Karpas-422 (cell line): Measurements from ENCODE around the gene RPLP1. TPM values are rescaled to one million over a fixed set of nuclear protein-coding genes. Genes with fewer than 3 reads are reported as not detected.

Experiments used
- DNase-seq: peaks from one replicate; pipeline ENCODE4 v3.0.0-alpha.2; 2015
- H2AFZ ChIP-seq: fragments of 200-600 bp; sonication (generic); 2 replicates; pipeline ENCODE4 v1.6.1; 2014; ENCODE audit warnings: antibody characterized with exemption, low read length, mixed read lengths
- H3K27ac ChIP-seq: fragments of 200-600 bp; sonication (generic); 2 replicates; pipeline ENCODE4 v1.5.1; 2014; ENCODE audit warnings: mild to moderate bottlenecking, low read length, moderate library complexity
- H3K27me3 ChIP-seq: fragments of 200-600 bp; sonication (generic); 2 replicates; pipeline ENCODE4 v1.6.1; 2014; ENCODE audit warnings: low read length, mixed read lengths
- H3K36me3 ChIP-seq: fragments of 200-600 bp; sonication (generic); 2 replicates; pipeline ENCODE4 v1.6.1; 2014; ENCODE audit warnings: low read length, mixed read lengths; ENCODE audit not compliant: insufficient read depth
- H3K4me1 ChIP-seq: fragments of 200-600 bp; sonication (generic); 2 replicates; pipeline ENCODE4 v1.6.1; 2014; ENCODE audit warnings: mild to moderate bottlenecking, low read length, mixed read lengths
- H3K4me2 ChIP-seq: fragments of 200-600 bp; sonication (generic); 2 replicates; pipeline ENCODE4 v1.6.1; 2014; ENCODE audit warnings: low read length, low read depth, mild to moderate bottlenecking; ENCODE audit not compliant: poor library complexity, severe bottlenecking
- H3K4me3 ChIP-seq: fragments of 200-600 bp; sonication (generic); 2 replicates; pipeline ENCODE4 v1.5.1; 2014; ENCODE audit warnings: mild to moderate bottlenecking, antibody characterized with exemption, low read length, mixed read lengths
- H3K79me2 ChIP-seq: fragments of 200-600 bp; sonication (generic); 2 replicates; pipeline ENCODE4 v1.6.1; 2014; ENCODE audit warnings: mild to moderate bottlenecking, low read length, mixed read lengths
- H3K9ac ChIP-seq: fragments of 200-600 bp; sonication (generic); 2 replicates; pipeline ENCODE4 v1.6.0; 2014; ENCODE audit warnings: low read length
- H3K9me2 ChIP-seq: fragments of 200-600 bp; sonication (generic), shearing (Covaris generic); replicated peaks from 2 replicates; pipeline ENCODE4 v1.6.0; 2014; ENCODE audit warnings: mild to moderate bottlenecking, low read length, moderate library complexity; ENCODE audit not compliant: insufficient read depth
- H3K9me3 ChIP-seq: fragments of 300-700, 200-600 bp; sonication (generic); 2 replicates; pipeline ENCODE4 v1.6.1; 2014; ENCODE audit warnings: low read length, mixed read lengths
- H4K20me1 ChIP-seq: fragments of 200-600 bp; sonication (generic); 2 replicates; pipeline ENCODE4 v1.6.1; 2014; ENCODE audit warnings: mild to moderate bottlenecking, antibody characterized with exemption, low read length, low read depth; ENCODE audit not compliant: insufficient read depth
- total RNA-seq: library from RNA; depleted of rRNA; stranded (reverse); fragments of >200 nt; shearing (Covaris generic); gene quantifications from 2 replicates; pipeline ENCODE4 v1.2.3, GENCODE V29; 2014; ENCODE audit warnings: low replicate concordance

Gene RPLP1
- total RNA-seq, 1 experiment from 2014 or later: 282 TPM

GRCh38 chr15:69489073-69489571, 36.5 kb downstream of the RPLP1 start:
- no peaks in the 10 kb centered on the region for H4K20me1 ChIP-seq
- H3K79me2 ChIP-seq: no peaks in the 10 kb centered on the region
- H3K9me2 ChIP-seq: no peaks in the 10 kb centered on the region
- H3K36me3 ChIP-seq: no peaks in the 10 kb centered on the region
- 0 out of 2 replicates have a peak, but pooled peaks cover 5% of the 10 kb centered on the region for H3K27me3 ChIP-seq
- H3K4me2 ChIP-seq: no peak overlapping the region
- no peak overlapping the region for H3K27ac ChIP-seq
- no peak overlapping the region for H3K4me3 ChIP-seq
- no peak overlapping the region for H2AFZ ChIP-seq
- H3K4me1 ChIP-seq: peaks cover 13% of the 10 kb centered on the region
- H3K9me3 ChIP-seq: no peaks in the 10 kb centered on the region
- no peak overlapping the region for H3K9ac ChIP-seq
- DNase-seq: no peak

- Histone ChIP-seq H3K27ac (no peak overlapping the region), H2AFZ (no peak overlapping the region), H3K79me2 (no peaks in the 10 kb centered on the region), H3K36me3 (no peaks in the 10 kb centered on the region), H3K4me2 (peak overlapping the region; percentile 32), H3K27me3 (0 out of 2 replicates have a peak, but pooled peaks cover 2% of the 10 kb centered on the region), H3K9me2 (no peaks in the 10 kb centered on the region), H3K9me3 (no peaks in the 10 kb centered on the region), H4K20me1 (no peaks in the 10 kb centered on the region), H3K4me3 (no peak overlapping the region), H3K4me1 (peaks cover 11% of the 10 kb centered on the region), H3K9ac (no peak overlapping the region)
- DNase-seq: no peak
Measured at GRCh38 chr15:69490356-69491037, 37.9 kb downstream of the RPLP1 start.

GRCh38 chr15:69491038-69491505, 38.5 kb downstream of the RPLP1 start:
- H3K9me2 ChIP-seq: no peaks in the 10 kb centered on the region

GRCh38 chr15:69493406-69493805, 40.8 kb downstream of the RPLP1 start:
- no peaks in the 10 kb centered on the region for H3K9me2 ChIP-seq
- no peaks in the 10 kb centered on the region for H3K79me2 ChIP-seq
- H3K4me2 ChIP-seq: no peak overlapping the region
- DNase-seq: no peak
- no peak overlapping the region for H3K27ac ChIP-seq
- no peaks in the 10 kb centered on the region for H3K36me3 ChIP-seq
- H3K9me3 ChIP-seq: no peaks in the 10 kb centered on the region
- no peaks in the 10 kb centered on the region for H4K20me1 ChIP-seq
- H2AFZ ChIP-seq: no peak overlapping the region
- no peak overlapping the region for H3K9ac ChIP-seq
- no peak overlapping the region for H3K4me3 ChIP-seq
- H3K4me1 ChIP-seq: peaks cover 11% of the 10 kb centered on the region
- H3K27me3 ChIP-seq: 0 out of 2 replicates have a peak, but pooled peaks cover 2% of the 10 kb centered on the region

More at GRCh38 chr15:69491038-69491505, 38.5 kb downstream of the RPLP1 start:
- Histone ChIP-seq H3K9me3 (no peaks in the 10 kb centered on the region), H3K9ac (no peak overlapping the region), H3K27me3 (0 out of 2 replicates have a peak, but pooled peaks cover 2% of the 10 kb centered on the region), H3K4me1 (peaks cover 11% of the 10 kb centered on the region), H4K20me1 (no peaks in the 10 kb centered on the region), H3K79me2 (no peaks in the 10 kb centered on the region), H3K27ac (no peak overlapping the region), H3K36me3 (no peaks in the 10 kb centered on the region), H3K4me3 (no peak overlapping the region), H3K4me2 (peak overlapping the region; percentile 32), H2AFZ (no peak overlapping the region)
- no peak for DNase-seq

- 0 out of 2 replicates have a peak, but pooled peaks cover 2% of the 10 kb centered on the region for H3K27me3 ChIP-seq
- no peaks in the 10 kb centered on the region for H3K9me3 ChIP-seq
- peaks cover 3% of the 10 kb centered on the region for H3K4me1 ChIP-seq
- H3K9me2 ChIP-seq: no peaks in the 10 kb centered on the region
- no peak overlapping the region for H3K4me2 ChIP-seq
- DNase-seq: no peak
- no peaks in the 10 kb centered on the region for H3K36me3 ChIP-seq
- no peak overlapping the region for H3K9ac ChIP-seq
- H3K79me2 ChIP-seq: no peaks in the 10 kb centered on the region
- no peak overlapping the region for H3K27ac ChIP-seq
- H3K4me3 ChIP-seq: no peak overlapping the region
- no peaks in the 10 kb centered on the region for H4K20me1 ChIP-seq
- no peak overlapping the region for H2AFZ ChIP-seq
Measured at GRCh38 chr15:69496001-69496400, 43.4 kb downstream of the RPLP1 start.

GRCh38 chr15:69497076-69497475, 44.5 kb downstream of the RPLP1 start:
- Histone ChIP-seq H3K4me3 (no peak overlapping the region), H3K9me2 (no peaks in the 10 kb centered on the region), H4K20me1 (no peaks in the 10 kb centered on the region), H3K27me3 (0 out of 2 replicates have a peak, but pooled peaks cover 2% of the 10 kb centered on the region), H2AFZ (no peak overlapping the region), H3K79me2 (no peaks in the 10 kb centered on the region), H3K4me1 (no peaks in the 10 kb centered on the region), H3K9me3 (no peaks in the 10 kb centered on the region), H3K4me2 (no peak overlapping the region), H3K9ac (no peak overlapping the region), H3K36me3 (no peaks in the 10 kb centered on the region), H3K27ac (no peak overlapping the region)
- DNase-seq: no peak

GRCh38 chr15:69497667-69498066, 45.0 kb downstream of the RPLP1 start:
- H3K9me2 ChIP-seq: no peaks in the 10 kb centered on the region
- no peaks in the 10 kb centered on the region for H3K27me3 ChIP-seq
- no peak overlapping the region for H3K4me3 ChIP-seq
- DNase-seq: no peak
- no peaks in the 10 kb centered on the region for H3K79me2 ChIP-seq
- no peaks in the 10 kb centered on the region for H3K4me1 ChIP-seq
- no peaks in the 10 kb centered on the region for H4K20me1 ChIP-seq
- no peak overlapping the region for H2AFZ ChIP-seq
- no peak overlapping the region for H3K4me2 ChIP-seq
- no peaks in the 10 kb centered on the region for H3K36me3 ChIP-seq
- no peaks in the 10 kb centered on the region for H3K9me3 ChIP-seq
- H3K27ac ChIP-seq: no peak overlapping the region
- H3K9ac ChIP-seq: no peak overlapping the region

- no peak overlapping the region for H3K27ac ChIP-seq
- no peaks in the 10 kb centered on the region for H3K36me3 ChIP-seq
- no peaks in the 10 kb centered on the region for H4K20me1 ChIP-seq
- H2AFZ ChIP-seq: no peak overlapping the region
- H3K4me2 ChIP-seq: no peak overlapping the region
- H3K9ac ChIP-seq: no peak overlapping the region
- H3K4me3 ChIP-seq: no peak overlapping the region
- DNase-seq: no peak
- H3K79me2 ChIP-seq: no peaks in the 10 kb centered on the region
- H3K4me1 ChIP-seq: no peaks in the 10 kb centered on the region
- no peaks in the 10 kb centered on the region for H3K27me3 ChIP-seq
- no peaks in the 10 kb centered on the region for H3K9me3 ChIP-seq
- no peaks in the 10 kb centered on the region for H3K9me2 ChIP-seq
Measured at GRCh38 chr15:69498282-69498681, 45.7 kb downstream of the RPLP1 start.
